Epithelial cell of proximal tubule (primary cell): ENCODE results near the gene ROCK2. TPM values are rescaled to one million over a fixed set of nuclear protein-coding genes. Genes with fewer than 3 reads are reported as not detected.
"Not testable (repeated sequence)": the region's sequence is repeated elsewhere in the genome, so short reads cannot be mapped to it uniquely, and the experiment has no call there.

Experiments used
- DNase-seq: peaks from one replicate; pipeline ENCODE4 v3.0.0-alpha.2; 2011; ENCODE audit warnings: low read depth
- H3K4me3 ChIP-seq: 2 replicates; pipeline ENCODE4 v1.5.1; 2011; ENCODE audit warnings: low read depth, mild to moderate bottlenecking, low read length
- total RNA-seq: library from RNA; depleted of rRNA; stranded (reverse); fragments of >200 nt; gene quantifications from 2 replicates; pipeline ENCODE4 v1.2.3, GENCODE V29; 2015
- TF ChIP-seq, protein P1 (sequence below): conservative IDR thresholded peaks from 2 replicates; pipeline ENCODE4 v1.5.1; 2012; ENCODE audit warnings: low read depth, mild to moderate bottlenecking, low read length

ROCK2 gene
- total RNA-seq, 1 donor from 2014 or later = 22.2 TPM

GRCh38 chr2:11254100-11254536 lies 90.3 kb downstream of the ROCK2 start:
- DNase-seq = no peak
- H3K4me3 ChIP-seq = no peak overlapping the region
- TF ChIP-seq, protein P1, sequence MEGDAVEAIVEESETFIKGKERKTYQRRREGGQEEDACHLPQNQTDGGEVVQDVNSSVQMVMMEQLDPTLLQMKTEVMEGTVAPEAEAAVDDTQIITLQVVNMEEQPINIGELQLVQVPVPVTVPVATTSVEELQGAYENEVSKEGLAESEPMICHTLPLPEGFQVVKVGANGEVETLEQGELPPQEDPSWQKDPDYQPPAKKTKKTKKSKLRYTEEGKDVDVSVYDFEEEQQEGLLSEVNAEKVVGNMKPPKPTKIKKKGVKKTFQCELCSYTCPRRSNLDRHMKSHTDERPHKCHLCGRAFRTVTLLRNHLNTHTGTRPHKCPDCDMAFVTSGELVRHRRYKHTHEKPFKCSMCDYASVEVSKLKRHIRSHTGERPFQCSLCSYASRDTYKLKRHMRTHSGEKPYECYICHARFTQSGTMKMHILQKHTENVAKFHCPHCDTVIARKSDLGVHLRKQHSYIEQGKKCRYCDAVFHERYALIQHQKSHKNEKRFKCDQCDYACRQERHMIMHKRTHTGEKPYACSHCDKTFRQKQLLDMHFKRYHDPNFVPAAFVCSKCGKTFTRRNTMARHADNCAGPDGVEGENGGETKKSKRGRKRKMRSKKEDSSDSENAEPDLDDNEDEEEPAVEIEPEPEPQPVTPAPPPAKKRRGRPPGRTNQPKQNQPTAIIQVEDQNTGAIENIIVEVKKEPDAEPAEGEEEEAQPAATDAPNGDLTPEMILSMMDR = no peak

DNA sequence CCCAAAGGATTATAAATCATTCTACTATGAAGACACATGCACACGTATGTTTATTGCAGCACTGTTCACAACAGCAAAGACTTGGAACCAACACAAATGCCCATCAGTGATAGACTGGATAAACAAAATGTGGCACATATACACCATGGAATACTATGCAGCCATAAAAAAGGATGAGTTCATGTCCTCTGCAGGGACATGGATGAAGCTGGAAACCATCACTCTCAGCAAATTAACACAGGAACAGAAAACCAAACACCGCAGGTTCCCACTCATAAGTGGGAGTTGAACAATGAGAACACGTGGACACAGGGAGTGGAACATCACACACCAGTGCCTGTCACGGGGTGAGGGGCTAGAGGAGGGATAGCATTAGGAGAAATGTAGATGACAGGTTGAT lies 92.0 kb downstream of the ROCK2 start:
- DNase-seq, H3K4me3 ChIP-seq: not testable (repeated sequence)

DNA sequence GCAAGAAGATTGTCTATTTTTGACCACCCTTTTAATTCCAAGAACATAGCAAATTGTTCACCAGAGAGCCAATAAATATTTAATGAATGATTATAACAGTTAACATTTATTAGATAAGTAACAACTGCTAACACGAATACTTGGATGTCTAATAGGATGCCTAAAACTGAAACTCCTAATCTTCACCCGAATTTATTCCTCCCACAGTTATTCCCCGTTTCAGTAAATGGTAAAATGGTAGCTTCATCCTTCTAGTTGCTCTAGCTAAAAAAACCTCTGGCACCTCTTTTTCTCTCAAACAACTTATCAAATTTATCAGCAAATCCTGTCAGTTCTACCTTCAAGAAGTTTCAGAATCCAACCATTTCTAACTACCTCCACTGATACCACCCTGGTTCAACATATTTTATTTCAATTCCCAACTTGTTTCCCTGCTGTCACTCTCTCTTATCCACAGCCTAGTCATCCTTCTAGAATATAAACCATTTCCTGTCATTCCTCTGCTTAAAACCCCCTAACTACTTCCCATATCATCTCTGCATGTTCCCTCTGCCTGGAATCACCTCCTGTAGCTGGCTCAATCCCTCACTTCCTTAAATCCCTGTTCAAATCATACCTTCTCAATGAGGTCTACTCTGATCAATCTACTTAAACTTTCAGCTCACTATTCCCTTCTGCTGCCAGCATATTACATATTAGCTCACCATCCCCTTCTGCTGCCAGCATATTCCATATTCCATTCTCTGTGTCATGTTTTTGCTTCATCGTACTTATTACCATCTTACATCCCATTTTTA lies 93.8 kb downstream of the ROCK2 start:
- DNase-seq = no peak
- no peak overlapping the region for H3K4me3 ChIP-seq

DNA sequence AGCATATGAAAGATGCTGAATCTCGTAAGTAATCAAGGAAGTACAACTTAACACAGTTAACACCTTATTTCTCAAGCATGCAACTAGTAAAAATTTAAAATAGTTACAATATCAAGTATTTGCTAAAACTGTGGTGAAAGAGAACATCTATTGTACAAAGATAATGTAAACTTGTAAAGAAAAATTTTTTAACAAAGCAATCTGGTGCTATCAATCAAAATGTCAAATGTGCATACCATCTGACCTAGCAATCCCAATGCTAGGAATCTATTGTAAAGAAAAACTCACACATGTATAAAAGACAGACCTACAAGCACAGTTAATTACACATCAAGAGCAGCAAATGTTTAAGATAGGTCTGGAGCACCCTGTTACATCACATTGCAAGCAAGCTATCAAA lies 99.1 kb downstream of the ROCK2 start:
- TF ChIP-seq, protein P1 = no peak
- no peak overlapping the region for H3K4me3 ChIP-seq
- no peak for DNase-seq

More for the DNA sequence above, 93.8 kb downstream of the ROCK2 start:
- TF ChIP-seq, protein P1 = no peak

DNA sequence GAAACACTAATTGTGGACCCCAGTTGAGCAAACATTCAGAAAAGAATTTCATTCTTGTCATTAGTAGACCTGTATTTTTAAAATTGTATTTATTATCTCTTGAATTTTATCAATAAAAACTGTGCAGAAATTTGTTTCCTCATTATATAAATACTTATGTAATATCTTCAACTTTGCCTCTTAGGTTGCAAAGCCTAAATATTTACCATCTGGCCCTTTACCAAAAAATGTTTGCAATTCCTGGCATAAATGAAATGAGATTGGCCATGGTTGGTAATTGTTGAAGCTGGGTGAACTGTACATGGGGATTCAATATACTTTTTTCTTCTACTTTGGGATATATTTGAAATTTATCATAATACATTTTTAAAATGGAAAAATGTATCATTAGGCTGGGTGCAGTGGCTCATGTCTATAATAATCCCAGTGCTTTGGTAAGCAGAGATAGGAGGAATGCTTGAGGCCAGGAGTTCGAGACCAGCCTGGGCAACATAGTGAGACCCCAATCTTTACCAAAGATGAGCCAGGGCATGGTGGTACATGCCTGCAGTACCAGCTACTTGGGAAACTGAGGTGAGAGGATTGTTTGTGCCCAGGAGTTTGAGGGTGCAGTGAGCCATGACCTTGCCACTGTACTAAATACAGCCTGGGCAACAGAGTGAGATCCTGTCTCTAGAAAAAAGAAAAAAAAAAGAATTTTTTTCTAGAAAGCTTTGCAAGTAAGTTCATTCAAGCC lies 100.2 kb downstream of the ROCK2 start:
- TF ChIP-seq, protein P1 = no peak
- no peak overlapping the region for H3K4me3 ChIP-seq
- no peak for DNase-seq

- H3K4me3 ChIP-seq = no peak overlapping the region
- no peak for DNase-seq
- TF ChIP-seq, protein P1 = no peak
These were observed 100.9 kb downstream of the ROCK2 start for GRCh38 chr2:11243512-11243911.

DNA sequence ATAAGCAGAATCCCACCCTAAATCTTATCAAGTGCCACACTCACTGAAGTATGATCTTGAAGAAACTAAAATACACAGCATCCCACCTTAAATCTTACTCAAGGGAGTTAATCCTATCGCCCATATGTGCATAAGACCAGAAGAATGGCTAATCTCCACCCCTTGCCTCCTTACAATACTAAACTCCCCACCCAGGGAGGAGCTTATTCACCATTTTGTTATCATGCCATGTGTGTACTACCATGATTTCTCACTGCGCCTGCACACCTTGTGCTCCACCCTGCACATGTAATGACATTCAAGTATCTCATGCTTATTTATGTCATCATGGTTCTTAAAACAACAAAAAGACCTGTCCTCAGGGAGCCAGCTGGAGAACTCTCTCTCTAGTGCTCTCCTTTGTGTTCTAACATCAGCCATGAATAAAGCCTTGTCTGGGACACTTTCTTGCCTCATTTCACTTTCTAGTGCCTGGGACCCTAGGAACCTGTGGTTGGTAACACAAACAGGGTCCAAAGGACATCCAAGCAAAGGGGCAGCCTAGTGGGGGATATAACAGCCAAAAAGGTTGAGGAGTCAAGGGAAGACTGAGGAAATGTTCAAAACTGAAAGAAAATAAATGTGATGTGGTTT lies 101.8 kb downstream of the ROCK2 start:
- no peak overlapping the region for H3K4me3 ChIP-seq

More for the DNA sequence above, 101.8 kb downstream of the ROCK2 start:
- TF ChIP-seq, protein P1 = no peak
- no peak for DNase-seq
